Activated CD8-positive, alpha-beta T cell treated with anti-CD3 and anti-CD28 coated beads for 36 hours (primary cell): ENCODE data around the gene STARD9. TPM values are rescaled to one million over a fixed set of nuclear protein-coding genes. Genes with fewer than 3 reads are reported as not detected.
A peak's percentile ranks its signal among the peaks of the same experiment; 100 is the strongest.

Source experiments
- ATAC-seq: fragments of 200-7000 bp; cut with Tn5 transposase; one replicate; pipeline ENCODE4 v1.10.0; 2021; ENCODE audit warnings: mild to moderate bottlenecking, moderate library complexity
- CTCF ChIA-PET: fragments of 350-600 bp; sonication (Branson Sonifier 250); formaldehyde crosslinking; loops from one replicate; lab custom pipeline; 2021; ENCODE audit warnings: antibody characterized with exemption; lab: Charles Lee
- POLR2A ChIA-PET: fragments of 350-600 bp; sonication (Branson Sonifier 250); formaldehyde crosslinking; loops from one replicate; lab custom pipeline; 2021; ENCODE audit warnings: antibody characterized with exemption; lab: Charles Lee
- DNase-seq: peaks from one replicate; pipeline ENCODE4 v3.0.0-alpha.2; 2020
- H3K27ac Mint-ChIP-seq: one replicate; pipeline ENCODE4 v1.8.0; 2021; ENCODE audit warnings: mild to moderate bottlenecking, mixed read lengths
- H3K27me3 Mint-ChIP-seq: one replicate; pipeline ENCODE4 v1.8.0; 2021; ENCODE audit warnings: mixed read lengths
- H3K36me3 Mint-ChIP-seq: one replicate; pipeline ENCODE4 v1.8.0; 2021; ENCODE audit warnings: low read depth, mixed read lengths
- H3K4me1 Mint-ChIP-seq: one replicate; pipeline ENCODE4 v1.8.0; 2021; ENCODE audit warnings: low read depth, mixed read lengths
- H3K4me3 Mint-ChIP-seq: one replicate; pipeline ENCODE4 v1.8.0; 2021; ENCODE audit warnings: mild to moderate bottlenecking, moderate library complexity, mixed read lengths
- H3K9me3 Mint-ChIP-seq: one replicate; pipeline ENCODE4 v1.8.0; 2021; ENCODE audit warnings: mixed read lengths
- CTCF ChIP-seq: fragments of 200-600 bp; IDR thresholded peaks from one replicate; pipeline ENCODE4 v1.8.0; 2022; ENCODE audit warnings: antibody characterized with exemption, mild to moderate bottlenecking
- intact Hi-C: fragments of 100-400 bp; cut with micrococcal nuclease; formaldehyde crosslinking; loops from one replicate; pipeline ENCODE4 v1.10.0; 2022
- total RNA-seq, 2 experiments: library from RNA; stranded (reverse); gene quantifications; one replicate each; pipeline ENCODE4 v1.2.3, GENCODE V29; 2021

STARD9 gene
- total RNA-seq, 2 experiments from 2014 or later = 4.8 to 6.4 TPM

GRCh38 chr15:42608752-42609488 is 33.5 kb downstream of the STARD9 start:
- DNase-seq = peak; percentile 29
- TF ChIP-seq CTCF = no peak
- H3K27ac Mint-ChIP-seq = peak overlapping the region; percentile 28
- intact Hi-C loops = no loop called here
- H3K4me1 Mint-ChIP-seq = peaks cover 44% of the 10 kb centered on the region
- H3K4me3 Mint-ChIP-seq = peak overlapping the region; percentile 42
- ChIA-PET POLR2A (interaction anchor here (0.8 to 2.0 kb wide), 5 partner anchors 29 to 72 kb away, joined by 3 to 6 read pairs (median 3); partner anchors contain the start of gene STARD9), CTCF (interaction anchor here (1.0 to 1.3 kb wide), 4 partner anchors 13 to 41 kb away, joined by 3 read pairs; no protein-coding TSS in a partner anchor)
- peak; percentile 48 for ATAC-seq
- peaks cover 4% of the 10 kb centered on the region for H3K36me3 Mint-ChIP-seq
- H3K27me3 Mint-ChIP-seq = no peaks in the 10 kb centered on the region
- H3K9me3 Mint-ChIP-seq = no peaks in the 10 kb centered on the region

GRCh38 chr15:42611532-42611931 is 36.1 kb downstream of the STARD9 start:
- POLR2A ChIA-PET = no interaction called here
- Mint-ChIP-seq H3K36me3 (no peaks in the 10 kb centered on the region), H3K27me3 (no peaks in the 10 kb centered on the region), H3K27ac (no peak overlapping the region), H3K4me1 (peaks cover 21% of the 10 kb centered on the region), H3K9me3 (no peaks in the 10 kb centered on the region), H3K4me3 (no peak overlapping the region)
- intact Hi-C loops = no loop called here
- DNase-seq (no peak), ATAC-seq (no peak)
- TF ChIP-seq CTCF = no peak
- CTCF ChIA-PET = no interaction called here

- ChIA-PET CTCF (no interaction called here), POLR2A (no interaction called here)
- Mint-ChIP-seq H3K4me1 (peaks cover 17% of the 10 kb centered on the region), H3K27ac (no peak overlapping the region), H3K9me3 (no peaks in the 10 kb centered on the region), H3K36me3 (no peaks in the 10 kb centered on the region), H3K4me3 (no peak overlapping the region), H3K27me3 (no peaks in the 10 kb centered on the region)
- ATAC-seq = no peak
- TF ChIP-seq CTCF = no peak
- intact Hi-C loops = no loop called here
- DNase-seq = no peak
These were observed 37.0 kb downstream of the STARD9 start for GRCh38 chr15:42612367-42612912.

GRCh38 chr15:42616107-42616506 is 40.7 kb downstream of the STARD9 start:
- Mint-ChIP-seq H3K9me3 (no peaks in the 10 kb centered on the region), H3K4me3 (no peak overlapping the region), H3K27ac (no peak overlapping the region), H3K4me1 (peaks cover 3% of the 10 kb centered on the region), H3K36me3 (no peaks in the 10 kb centered on the region), H3K27me3 (no peaks in the 10 kb centered on the region)
- POLR2A ChIA-PET = no interaction called here
- no peak for ATAC-seq
- TF ChIP-seq CTCF = no peak
- no peak for DNase-seq
- intact Hi-C loops = no loop called here
- CTCF ChIA-PET = no interaction called here

- ChIA-PET POLR2A (no interaction called here), CTCF (no interaction called here)
- Mint-ChIP-seq H3K4me3 (no peak overlapping the region), H3K36me3 (no peaks in the 10 kb centered on the region), H3K27me3 (no peaks in the 10 kb centered on the region), H3K27ac (peak overlapping the region; percentile 11), H3K9me3 (no peaks in the 10 kb centered on the region), H3K4me1 (peaks cover 3% of the 10 kb centered on the region)
- intact Hi-C loops = no loop called here
- TF ChIP-seq CTCF = no peak
- ATAC-seq (no peak), DNase-seq (no peak)
These were observed 44.4 kb downstream of the STARD9 start for GRCh38 chr15:42619656-42620371.
